Adrenal gland (tissue), 12 donors: ENCODE measurements around the gene TUBGCP2. TPM values are rescaled to one million over a fixed set of nuclear protein-coding genes. Genes with fewer than 3 reads are reported as not detected.

Experiments
- DNase-seq, 7 donors: peaks; one replicate each; pipeline ENCODE4 v3.0.0-alpha.2; 2019 to 2020
- H3K27ac ChIP-seq, 5 donors: fragments of 200-600 bp; sonication (generic) in 4 of 5; 1 replicate in 3 of 5; 2 replicates in 2 of 5; pipeline versions ENCODE4 v1.5.1 to v1.8.0; 2016 to 2020; ENCODE audit warnings: mild to moderate bottlenecking in 1 of 5
- H3K27me3 ChIP-seq: fragments of 200-600 bp; 2 replicates; pipeline ENCODE4 v1.8.0; 2021
- H3K36me3 ChIP-seq, 2 donors: fragments of 200-600 bp; replicated peaks in 1 of 2; 1 replicate in 1 of 2; 2 replicates in 1 of 2; pipeline versions ENCODE4 v1.5.1 to v1.8.0; 2018 to 2022
- H3K4me1 ChIP-seq, 2 donors: fragments of 200-600 bp; replicated peaks in 1 of 2; 1 replicate in 1 of 2; 2 replicates in 1 of 2; pipeline versions ENCODE4 v1.5.1 to v1.8.0; 2018 to 2021
- H3K4me3 ChIP-seq, 4 donors: fragments of 200-600 bp; sonication (generic) in 3 of 4; one replicate each; pipeline ENCODE4 v1.5.1; 2016 to 2018
- H3K9me3 ChIP-seq, 3 donors: fragments of 200-600 bp; sonication (generic) in 1 of 3; replicated peaks in 1 of 3; 1 replicate in 2 of 3; 2 replicates in 1 of 3; pipeline versions ENCODE4 v1.5.1 to v1.8.0; 2016 to 2021
- CTCF ChIP-seq, 6 experiments: fragments of 450-650 bp in 4 of 6; fragments of 200-600 bp in 2 of 6; sonication (generic) in 1 of 6; IDR thresholded peaks; 1 replicate in 5 of 6; 2 replicates in 1 of 6; pipeline versions ENCODE4 v1.5.1 to v1.8.0; 2016 to 2021; ENCODE audit warnings: antibody characterized with exemption in 6 of 6, mild to moderate bottlenecking in 2 of 6, moderate library complexity in 1 of 6
- POLR2A ChIP-seq, 2 donors: fragments of 450-650 bp; IDR thresholded peaks; one replicate each; pipeline ENCODE4 v1.6.1; 2017; ENCODE audit warnings: antibody characterized with exemption in 2 of 2, mild to moderate bottlenecking in 2 of 2, moderate library complexity in 1 of 2
- WGBS, 4 donors: extraction: QIAGEN DNeasy Blood & Tissue Kit in 2 of 4; methylation state at CpG; one replicate each; pipeline versions ENCODE4 v1.1.5 to v1.1.7; 2013 to 2017; 5-methylcytosine and 5-hydroxymethylcytosine counted together
- intact Hi-C, 2 donors: fragments of 100-400 bp; cut with DNase I; formaldehyde crosslinking; loops; one replicate each; pipeline versions ENCODE4 v1.14.1 to v1.15.0; 2022 to 2023
- polyA plus RNA-seq, 3 donors: library from polyadenylated mRNA; stranded (reverse); fragments of 200-250 nt in 2 of 3; fragments of 350-450 nt in 1 of 3; fragmentation: Illumina TruSeq in 1 of 3; extraction: RNeasy Lipid Tissue Mini Kit (QIAGEN cat#74804) in 1 of 3; gene quantifications; one replicate each; pipeline ENCODE4 v1.2.3, GENCODE V29; 2013 to 2014
- total RNA-seq, 9 donors: library from RNA; depleted of rRNA in 4 of 9; stranded (reverse); fragments of >200 nt in 4 of 9; fragments of 120-200 nt in 1 of 9; fragmentation: NEBNext Ultra II Directional in 1 of 9; extraction: Animal tissue kit (Norgen Biotek cat#: 25700) in 1 of 9; gene quantifications; one replicate each; pipeline versions ENCODE4 v1.1.0 to v1.2.4, GENCODE V29; 2013 to 2023
- donor health status: healthy with polysubstance abuse.
- donor health status: Bipolar disorder and iron deficiency.
- donor health status: DM: yes; HTN: yes; CAD: no.
- donor health status: DM: no; HTN: no; CAD: no.
- donor health status: DM: no; HTN: no; CAD: no.
- donor health status: DM: yes; HTN: yes; CAD: no.

The TUBGCP2 gene
- total and polyA plus RNA-seq, 12 donors = 30.9 to 234 (median 62.0) TPM

- peak in 1 of 7 donors; percentile 11 for DNase-seq
- WGBS, 4 donors = 91 to 95% (median 93%) methylated on average over 10 of the region's 10 CpGs
These were observed 2.9 kb upstream of the TUBGCP2 start for GRCh38 chr10:133311570-133311969.

GRCh38 chr10:133310789-133311188 is 2.1 kb upstream of the TUBGCP2 start:
- DNase-seq = no peak
- Histone ChIP-seq H3K9me3 (no peaks in the 10 kb centered on the region), H3K27me3 (no peaks in the 10 kb centered on the region), H3K36me3 (peaks cover 0 to 30% of the 10 kb centered on the region in 2 donors), H3K4me1 (peaks cover 12 to 23% of the 10 kb centered on the region in 2 donors), H3K27ac (no peak overlapping the region), H3K4me3 (no peak overlapping the region)
- intact Hi-C loops = loop anchor here in 1 of 2 donors (10.0 kb wide), 1 partner anchor 166 kb away; no protein-coding TSS in a partner anchor
- WGBS, 4 donors = 95 to 98% (median 96%) methylated on average over 8 of the region's 8 CpGs
- TF ChIP-seq POLR2A (IDR thresholded peaks at IDR 0.05) (no peak), CTCF (IDR thresholded peaks at IDR 0.05) (no peak)

More at GRCh38 chr10:133311570-133311969, 2.9 kb upstream of the TUBGCP2 start:
- intact Hi-C loops = loop anchor here in 1 of 2 donors (10.0 kb wide), 1 partner anchor 167 kb away; no protein-coding TSS in a partner anchor
- peaks cover 0 to 30% of the 10 kb centered on the region in 2 donors for H3K36me3 ChIP-seq
- peaks cover 11 to 15% of the 10 kb centered on the region in 2 donors for H3K4me1 ChIP-seq
- H3K4me3 ChIP-seq = no peak overlapping the region
- TF ChIP-seq CTCF (IDR thresholded peaks at IDR 0.05) (no peak), POLR2A (IDR thresholded peaks at IDR 0.05) (no peak)
- H3K27ac ChIP-seq = no peak overlapping the region
- no peaks in the 10 kb centered on the region for H3K9me3 ChIP-seq
- no peaks in the 10 kb centered on the region for H3K27me3 ChIP-seq

GRCh38 chr10:133310399-133310755 is 1.7 kb upstream of the TUBGCP2 start:
- 95 to 98% (median 97%) methylated on average over 6 to 16 of the region's 16 CpGs for WGBS, 4 donors
- no peaks in the 10 kb centered on the region for H3K27me3 ChIP-seq
- no peak overlapping the region for H3K4me3 ChIP-seq
- peak in 1 of 7 donors; percentile 23 for DNase-seq
- no peak overlapping the region for H3K27ac ChIP-seq
- peaks cover 0 to 30% of the 10 kb centered on the region in 2 donors for H3K36me3 ChIP-seq
- intact Hi-C loops = loop anchor here in 1 of 2 donors (10.0 kb wide), 1 partner anchor 166 kb away; no protein-coding TSS in a partner anchor
- H3K4me1 ChIP-seq = peaks cover 12 to 27% of the 10 kb centered on the region in 2 donors
- no peaks in the 10 kb centered on the region for H3K9me3 ChIP-seq
- TF ChIP-seq CTCF (IDR thresholded peaks at IDR 0.05) (no peak), POLR2A (IDR thresholded peaks at IDR 0.05) (no peak)

GRCh38 chr10:133309720-133310398 is 1.2 kb upstream of the TUBGCP2 start:
- TF ChIP-seq POLR2A (IDR thresholded peaks at IDR 0.05) (no peak), CTCF (IDR thresholded peaks at IDR 0.05) (no peak)
- intact Hi-C loops = loop anchor here in 1 of 2 donors (10.0 kb wide), 1 partner anchor 165 kb away; no protein-coding TSS in a partner anchor

More at GRCh38 chr10:133309720-133310398, 1.2 kb upstream of the TUBGCP2 start:
- WGBS, 4 donors = 87 to 91% (median 90%) methylated on average over 32 to 33 of the region's 33 CpGs
- Histone ChIP-seq H3K4me3 (no peak overlapping the region), H3K27me3 (no peaks in the 10 kb centered on the region), H3K9me3 (no peaks in the 10 kb centered on the region), H3K4me1 (peaks cover 12 to 29% of the 10 kb centered on the region in 2 donors), H3K36me3 (peaks cover 0 to 30% of the 10 kb centered on the region in 2 donors), H3K27ac (peak overlapping the region in 1 of 5 donors; percentile 98)
- DNase-seq = peak in 3 of 7 donors; percentile 43 to 67 (median 65)
